HepG2 (cell line): ENCODE data around the gene TNFRSF25. TPM values are rescaled to one million over a fixed set of nuclear protein-coding genes. Genes with fewer than 3 reads are reported as not detected.

Experiments
- EED ChIP-seq: sonication (generic); formaldehyde crosslinking; IDR thresholded peaks from 2 replicates; pipeline ENCODE4 v1.5.0; 2020; ENCODE audit warnings: mild to moderate bottlenecking, missing genetic modification reagents
- ETV6 ChIP-seq: sonication (generic); formaldehyde crosslinking; conservative IDR thresholded peaks from 2 replicates; pipeline ENCODE4 v1.4.0; 2020; ENCODE audit warnings: missing genetic modification reagents
- GZF1 ChIP-seq: sonication (generic); formaldehyde crosslinking; IDR thresholded peaks from 2 replicates; pipeline ENCODE4 v1.5.1; 2020; ENCODE audit warnings: mild to moderate bottlenecking, missing genetic modification reagents
- KDM5A ChIP-seq: fragments of 200-600 bp; sonication (generic); IDR thresholded peaks from 2 replicates; pipeline ENCODE4 v1.7.0; 2018; ENCODE audit warnings: antibody characterized with exemption, mild to moderate bottlenecking, low read length, borderline replicate concordance
- KMT2A ChIP-seq: sonication (generic); formaldehyde crosslinking; IDR thresholded peaks from 2 replicates; pipeline ENCODE4 v1.4.0; 2020; ENCODE audit warnings: missing genetic modification reagents
- MXI1 ChIP-seq: IDR thresholded peaks from 3 replicates; pipeline ENCODE4 v1.6.1; 2012; ENCODE audit warnings: low read depth, low read length, inconsistent platforms, borderline replicate concordance
- NFIB ChIP-seq: sonication (generic); formaldehyde crosslinking; IDR thresholded peaks from 2 replicates; pipeline ENCODE4 v1.9.0; 2021; ENCODE audit warnings: missing genetic modification reagents, mild to moderate bottlenecking, borderline replicate concordance
- NFKBIZ ChIP-seq: IDR thresholded peaks from 2 replicates; pipeline ENCODE4 v1.6.1; 2018; ENCODE audit warnings: missing genetic modification reagents, missing compliant biosample characterization
- NR2F2 ChIP-seq: IDR thresholded peaks from 2 replicates; pipeline ENCODE4 v1.6.1; 2012; ENCODE audit warnings: low read depth, inconsistent platforms, borderline replicate concordance
- POGZ ChIP-seq: sonication (generic); formaldehyde crosslinking; IDR thresholded peaks from 2 replicates; pipeline ENCODE4 v1.4.0; 2020; ENCODE audit warnings: mild to moderate bottlenecking, missing genetic modification reagents
- RBAK ChIP-seq: sonication (generic); formaldehyde crosslinking; IDR thresholded peaks from 2 replicates; pipeline ENCODE4 v1.5.1; 2020; ENCODE audit warnings: mild to moderate bottlenecking, missing genetic modification reagents
- SP140L ChIP-seq: sonication (generic); formaldehyde crosslinking; IDR thresholded peaks from 2 replicates; pipeline ENCODE4 v1.4.0; 2020; ENCODE audit warnings: missing genetic modification reagents, borderline replicate concordance
- ZFYVE20 ChIP-seq: sonication (generic); formaldehyde crosslinking; IDR thresholded peaks from 2 replicates; pipeline ENCODE4 v1.8.0; 2023; ENCODE audit warnings: low read depth, mild to moderate bottlenecking, moderate library complexity, missing genetic modification reagents, borderline replicate concordance
- ZMAT3 ChIP-seq: sonication (generic); formaldehyde crosslinking; conservative IDR thresholded peaks from 2 replicates; pipeline ENCODE4 v1.7.0; 2021; ENCODE audit warnings: missing genetic modification reagents
- ZNF160 ChIP-seq: sonication (generic); formaldehyde crosslinking; IDR thresholded peaks from 2 replicates; pipeline ENCODE4 v1.8.0; 2022; ENCODE audit warnings: mild to moderate bottlenecking, inconsistent platforms, missing genetic modification reagents
- ZNF292 ChIP-seq: sonication (generic); formaldehyde crosslinking; IDR thresholded peaks from 2 replicates; pipeline ENCODE4 v1.8.1; 2022; ENCODE audit warnings: mild to moderate bottlenecking, low read depth, missing genetic modification reagents, borderline replicate concordance
- ZNF432 ChIP-seq: sonication (generic); formaldehyde crosslinking; IDR thresholded peaks from 2 replicates; pipeline ENCODE4 v1.5.0; 2020; ENCODE audit warnings: missing genetic modification reagents, mild to moderate bottlenecking, borderline replicate concordance
- ZNF496 ChIP-seq: sonication (generic); formaldehyde crosslinking; IDR thresholded peaks from 2 replicates; pipeline ENCODE4 v1.8.1; 2023; ENCODE audit warnings: mild to moderate bottlenecking, moderate library complexity, missing genetic modification reagents; ENCODE audit not compliant: insufficient replicate concordance
- ZNF501 ChIP-seq: sonication (generic); formaldehyde crosslinking; IDR thresholded peaks from 2 replicates; pipeline ENCODE4 v1.5.1; 2020; ENCODE audit warnings: mild to moderate bottlenecking, moderate library complexity, missing genetic modification reagents
- ZNF572 ChIP-seq: sonication (generic); formaldehyde crosslinking; IDR thresholded peaks from 2 replicates; pipeline ENCODE4 v1.5.1; 2020; ENCODE audit warnings: mild to moderate bottlenecking, missing genetic modification reagents
- ZNF672 ChIP-seq: sonication (generic); formaldehyde crosslinking; IDR thresholded peaks from 2 replicates; pipeline ENCODE4 v1.8.1; 2022; ENCODE audit warnings: missing genetic modification reagents
- polyA plus RNA-seq, 8 experiments: library from polyadenylated mRNA; depleted of rRNA in 3 of 8; stranded (reverse) in 7 of 8; unstranded in 1 of 8; fragments of >200 nt; fragmentation: Illumina TruSeq in 4 of 8; extraction: Trizol in 4 of 8; gene quantifications; 2 replicates each; pipeline versions ENCODE4 v1.2.1 to v1.2.3, GENCODE V29; 2011 to 2016; ENCODE audit warnings: low read depth in 4 of 8, missing spikeins in 1 of 8, mixed read lengths in 1 of 8; ENCODE audit not compliant: insufficient read depth in 1 of 8
- total RNA-seq, 5 experiments: library from RNA; depleted of rRNA; stranded (reverse); fragments of >200 nt; fragmentation: Illumina TruSeq; extraction: Trizol; gene quantifications; 2 replicates each; pipeline ENCODE4 v1.2.3, GENCODE V29; 2016; ENCODE audit warnings: low read depth in 1 of 5
- TF ChIP-seq, protein P1 (sequence below): sonication (generic); formaldehyde crosslinking; IDR thresholded peaks from 2 replicates; pipeline ENCODE4 v1.5.0; 2020; ENCODE audit warnings: mild to moderate bottlenecking, missing genetic modification reagents
- TF ChIP-seq, protein P2 (sequence below): sonication (generic); formaldehyde crosslinking; IDR thresholded peaks from 2 replicates; pipeline ENCODE4 v1.4.0; 2020; ENCODE audit warnings: missing genetic modification reagents
- TF ChIP-seq, protein P3 (sequence below): sonication (generic); formaldehyde crosslinking; IDR thresholded peaks from 2 replicates; pipeline ENCODE4 v1.8.0; 2022; ENCODE audit warnings: mild to moderate bottlenecking, missing genetic modification reagents, moderate library complexity

The TNFRSF25 gene
- total and polyA plus RNA-seq, 2 of the 13 experiments (the other 11 are each of a cell fraction or from before 2014, with no cell fraction given): 1.4 to 1.5 TPM

DNA sequence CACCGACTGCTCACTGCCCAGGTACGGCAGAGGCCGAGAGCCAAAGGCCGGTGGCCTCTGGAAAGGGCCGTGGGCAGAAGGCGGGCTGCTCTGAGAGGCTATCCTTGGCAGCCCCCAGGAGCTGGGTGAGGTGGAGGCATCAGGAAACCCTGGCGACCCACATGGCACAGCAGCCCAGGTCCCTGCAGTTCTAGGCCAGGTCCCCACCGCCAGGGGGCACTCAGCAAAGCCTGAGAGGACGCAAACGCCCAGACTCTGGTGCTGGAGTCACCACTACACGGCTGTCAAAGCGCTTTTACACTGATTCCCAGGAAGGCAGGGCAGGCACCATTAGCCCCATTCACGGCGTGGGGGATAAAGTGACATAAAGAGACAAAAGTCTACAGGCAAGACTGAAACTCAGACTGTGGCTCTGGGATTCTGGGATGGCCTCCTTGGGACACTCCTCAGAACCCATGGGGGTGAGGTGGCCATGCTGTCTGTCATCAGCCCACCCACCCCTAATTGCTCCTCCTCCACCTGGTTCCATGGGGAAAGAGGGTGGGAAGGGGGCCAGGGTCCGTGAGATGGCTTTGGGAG is 20.5 kb upstream of the TNFRSF25 start (continued):
- TF ChIP-seq NFIB (CRISPR knock-in tag) (no peak), RBAK (CRISPR knock-in tag) (0 out of 2 replicates have a peak, but pooled peaks have one; percentile 19), POGZ (CRISPR knock-in tag) (no peak), SP140L (CRISPR knock-in tag) (no peak), NR2F2 (no peak), MXI1 (peak; percentile 58; the same call in 2 of the 3 replicates), ZFYVE20 (CRISPR knock-in tag) (no peak), EED (CRISPR knock-in tag) (0 out of 2 replicates have a peak, but pooled peaks have one; percentile 23), ZNF501 (0 out of 2 replicates have a peak, but pooled peaks have one; percentile 31), ZMAT3 (CRISPR knock-in tag) (no peak), GZF1 (peak; percentile 95), ZNF292 (CRISPR knock-in tag) (no peak), ZNF432 (CRISPR knock-in tag) (no peak), KMT2A (CRISPR knock-in tag) (no peak), ZNF496 (CRISPR knock-in tag) (no peak), ZNF572 (CRISPR knock-in tag) (no peak), KDM5A (no peak), ZNF672 (CRISPR knock-in tag) (no peak), NFKBIZ (CRISPR knock-in tag) (no peak), ETV6 (CRISPR knock-in tag) (no peak), ZNF160 (CRISPR knock-in tag) (no peak)
- TF ChIP-seq, protein P1, sequence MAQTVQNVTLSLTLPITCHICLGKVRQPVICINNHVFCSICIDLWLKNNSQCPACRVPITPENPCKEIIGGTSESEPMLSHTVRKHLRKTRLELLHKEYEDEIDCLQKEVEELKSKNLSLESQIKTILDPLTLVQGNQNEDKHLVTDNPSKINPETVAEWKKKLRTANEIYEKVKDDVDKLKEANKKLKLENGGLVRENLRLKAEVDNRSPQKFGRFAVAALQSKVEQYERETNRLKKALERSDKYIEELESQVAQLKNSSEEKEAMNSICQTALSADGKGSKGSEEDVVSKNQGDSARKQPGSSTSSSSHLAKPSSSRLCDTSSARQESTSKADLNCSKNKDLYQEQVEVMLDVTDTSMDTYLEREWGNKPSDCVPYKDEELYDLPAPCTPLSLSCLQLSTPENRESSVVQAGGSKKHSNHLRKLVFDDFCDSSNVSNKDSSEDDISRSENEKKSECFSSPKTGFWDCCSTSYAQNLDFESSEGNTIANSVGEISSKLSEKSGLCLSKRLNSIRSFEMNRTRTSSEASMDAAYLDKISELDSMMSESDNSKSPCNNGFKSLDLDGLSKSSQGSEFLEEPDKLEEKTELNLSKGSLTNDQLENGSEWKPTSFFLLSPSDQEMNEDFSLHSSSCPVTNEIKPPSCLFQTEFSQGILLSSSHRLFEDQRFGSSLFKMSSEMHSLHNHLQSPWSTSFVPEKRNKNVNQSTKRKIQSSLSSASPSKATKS (CRISPR knock-in tag): no peak
- TF ChIP-seq, protein P2, sequence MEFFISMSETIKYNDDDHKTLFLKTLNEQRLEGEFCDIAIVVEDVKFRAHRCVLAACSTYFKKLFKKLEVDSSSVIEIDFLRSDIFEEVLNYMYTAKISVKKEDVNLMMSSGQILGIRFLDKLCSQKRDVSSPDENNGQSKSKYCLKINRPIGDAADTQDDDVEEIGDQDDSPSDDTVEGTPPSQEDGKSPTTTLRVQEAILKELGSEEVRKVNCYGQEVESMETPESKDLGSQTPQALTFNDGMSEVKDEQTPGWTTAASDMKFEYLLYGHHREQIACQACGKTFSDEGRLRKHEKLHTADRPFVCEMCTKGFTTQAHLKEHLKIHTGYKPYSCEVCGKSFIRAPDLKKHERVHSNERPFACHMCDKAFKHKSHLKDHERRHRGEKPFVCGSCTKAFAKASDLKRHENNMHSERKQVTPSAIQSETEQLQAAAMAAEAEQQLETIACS (CRISPR knock-in tag): no peak
- TF ChIP-seq, protein P3, sequence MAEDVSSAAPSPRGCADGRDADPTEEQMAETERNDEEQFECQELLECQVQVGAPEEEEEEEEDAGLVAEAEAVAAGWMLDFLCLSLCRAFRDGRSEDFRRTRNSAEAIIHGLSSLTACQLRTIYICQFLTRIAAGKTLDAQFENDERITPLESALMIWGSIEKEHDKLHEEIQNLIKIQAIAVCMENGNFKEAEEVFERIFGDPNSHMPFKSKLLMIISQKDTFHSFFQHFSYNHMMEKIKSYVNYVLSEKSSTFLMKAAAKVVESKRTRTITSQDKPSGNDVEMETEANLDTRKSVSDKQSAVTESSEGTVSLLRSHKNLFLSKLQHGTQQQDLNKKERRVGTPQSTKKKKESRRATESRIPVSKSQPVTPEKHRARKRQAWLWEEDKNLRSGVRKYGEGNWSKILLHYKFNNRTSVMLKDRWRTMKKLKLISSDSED (CRISPR knock-in tag): no peak
